GM10266 (cell line): ENCODE measurements around the gene GNAI1.

ENCODE experiments used
- DNase-seq: peaks from one replicate; pipeline ENCODE4 v3.0.0; 2012; ENCODE audit errors: extremely low spot score
- TF ChIP-seq, protein P1 (sequence below): IDR thresholded peaks from 2 replicates; pipeline ENCODE4 v1.5.1; 2012; ENCODE audit warnings: mild to moderate bottlenecking, low read depth; ENCODE audit not compliant: control insufficient read depth, insufficient read depth; ENCODE audit errors: missing control alignments

Gene GNAI1

DNA sequence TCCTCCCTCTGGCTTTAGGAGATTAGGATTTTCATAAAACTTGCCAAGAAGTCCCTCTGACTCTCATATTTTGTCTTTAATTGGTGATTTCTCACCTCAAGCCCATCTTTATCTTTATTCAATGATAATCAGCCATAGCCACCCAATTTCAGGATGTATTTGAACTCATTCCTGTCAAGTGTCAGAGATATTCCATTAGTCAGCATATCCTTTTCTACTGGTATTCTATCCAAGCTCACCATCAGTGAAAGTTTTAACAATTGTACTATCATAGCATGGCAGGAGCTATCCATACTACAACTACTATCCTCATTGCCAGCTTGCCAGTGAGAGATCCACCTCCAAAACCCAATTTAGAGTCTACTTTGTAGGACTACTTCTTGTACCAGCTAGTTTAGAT is 114.6 kb downstream of the GNAI1 start:
- TF ChIP-seq, protein P1, sequence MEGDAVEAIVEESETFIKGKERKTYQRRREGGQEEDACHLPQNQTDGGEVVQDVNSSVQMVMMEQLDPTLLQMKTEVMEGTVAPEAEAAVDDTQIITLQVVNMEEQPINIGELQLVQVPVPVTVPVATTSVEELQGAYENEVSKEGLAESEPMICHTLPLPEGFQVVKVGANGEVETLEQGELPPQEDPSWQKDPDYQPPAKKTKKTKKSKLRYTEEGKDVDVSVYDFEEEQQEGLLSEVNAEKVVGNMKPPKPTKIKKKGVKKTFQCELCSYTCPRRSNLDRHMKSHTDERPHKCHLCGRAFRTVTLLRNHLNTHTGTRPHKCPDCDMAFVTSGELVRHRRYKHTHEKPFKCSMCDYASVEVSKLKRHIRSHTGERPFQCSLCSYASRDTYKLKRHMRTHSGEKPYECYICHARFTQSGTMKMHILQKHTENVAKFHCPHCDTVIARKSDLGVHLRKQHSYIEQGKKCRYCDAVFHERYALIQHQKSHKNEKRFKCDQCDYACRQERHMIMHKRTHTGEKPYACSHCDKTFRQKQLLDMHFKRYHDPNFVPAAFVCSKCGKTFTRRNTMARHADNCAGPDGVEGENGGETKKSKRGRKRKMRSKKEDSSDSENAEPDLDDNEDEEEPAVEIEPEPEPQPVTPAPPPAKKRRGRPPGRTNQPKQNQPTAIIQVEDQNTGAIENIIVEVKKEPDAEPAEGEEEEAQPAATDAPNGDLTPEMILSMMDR = no peak
- DNase-seq = no peak

DNA sequence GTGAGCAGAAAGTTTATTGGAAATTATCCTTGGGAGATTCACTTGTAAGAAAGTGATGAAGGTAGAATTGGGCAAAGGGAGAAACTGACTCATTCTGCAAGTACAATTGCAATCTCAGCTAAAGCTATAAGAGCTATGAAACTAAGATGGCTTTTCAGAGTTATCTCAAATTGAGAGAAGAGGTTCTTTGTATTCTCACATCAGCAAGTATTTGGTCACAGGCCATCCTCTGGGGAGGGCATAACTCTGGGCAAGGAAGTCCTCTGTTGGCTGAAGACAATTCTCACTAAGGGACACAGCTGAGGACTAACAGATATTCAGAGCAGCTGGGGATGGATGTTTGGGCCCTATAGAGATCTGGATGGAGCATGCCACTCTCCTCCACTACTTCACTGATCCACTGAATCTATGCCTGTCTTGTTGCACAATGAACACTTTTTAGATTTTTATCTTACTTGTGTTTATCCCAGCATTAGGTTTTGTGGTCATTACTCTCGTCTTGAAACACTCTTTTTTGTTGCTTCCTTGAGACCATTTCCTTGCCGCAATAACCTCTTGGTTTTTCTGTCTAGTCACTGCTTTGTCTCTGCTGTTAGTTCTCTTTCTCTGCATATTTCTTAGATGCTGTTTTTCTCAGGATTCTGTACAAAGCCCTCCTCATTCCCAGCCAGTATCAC is 115.1 kb downstream of the GNAI1 start:
- TF ChIP-seq, protein P1 = no peak
- DNase-seq = no peak

DNA sequence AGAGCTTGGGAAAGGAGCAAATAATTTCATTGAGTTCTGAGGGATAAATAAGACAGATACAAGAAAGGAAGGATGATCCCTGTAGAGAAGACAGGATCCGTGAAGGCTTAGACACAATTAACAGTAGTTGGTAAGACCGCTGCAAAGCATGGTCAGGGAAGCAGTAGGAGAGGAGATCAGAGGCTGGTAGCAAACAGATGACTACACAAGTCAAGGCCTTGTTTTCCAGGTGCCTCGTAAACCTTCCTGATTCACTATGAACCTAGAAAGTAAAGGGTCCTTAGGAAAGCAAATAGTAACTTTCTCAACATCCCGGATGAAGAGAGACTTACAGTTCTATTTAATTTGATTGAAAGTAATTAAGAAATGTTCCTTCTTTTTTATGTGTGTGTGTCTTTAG is 118.6 kb downstream of the GNAI1 start:
- no peak for DNase-seq
- TF ChIP-seq, protein P1 = no peak

DNA sequence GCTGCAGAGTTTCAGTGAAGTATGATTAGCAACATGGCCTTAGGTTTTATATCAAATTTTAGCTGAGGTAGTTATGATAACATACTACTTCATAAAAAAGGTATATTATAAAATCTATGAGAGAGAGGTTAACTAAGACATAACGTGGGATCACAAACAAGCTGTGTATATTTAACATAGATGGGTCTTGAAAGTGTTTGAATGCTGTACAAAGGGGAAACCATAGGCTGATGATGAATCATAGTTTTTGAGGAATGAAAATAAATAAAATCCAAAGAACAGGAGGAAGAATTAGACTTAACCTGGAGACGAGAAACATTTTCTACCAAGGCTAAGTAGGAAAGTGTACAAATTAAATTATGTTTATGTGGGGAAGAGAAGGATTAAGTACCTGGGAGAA is 119.0 kb downstream of the GNAI1 start:
- TF ChIP-seq, protein P1 = no peak
- DNase-seq = no peak

DNA sequence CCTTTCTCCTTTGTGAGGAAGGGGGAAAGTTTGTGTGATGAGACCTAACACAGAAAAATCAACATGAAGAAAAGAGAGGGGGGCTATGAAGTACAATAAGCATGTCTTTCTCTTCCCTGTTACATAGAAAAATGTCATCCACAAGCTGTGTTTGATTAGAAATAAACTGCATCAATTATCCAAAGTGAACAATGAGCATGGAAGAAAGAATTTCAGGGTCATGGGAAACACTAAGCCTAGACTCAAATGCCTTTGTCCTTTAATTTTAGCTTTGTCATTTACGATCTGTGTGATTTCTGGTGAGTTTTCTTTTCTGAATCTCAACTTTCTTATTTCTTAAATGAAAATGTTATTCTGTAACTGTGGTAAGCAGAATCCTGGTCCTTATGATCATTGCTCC is 121.0 kb downstream of the GNAI1 start:
- no peak for DNase-seq
- TF ChIP-seq, protein P1 = no peak

DNA sequence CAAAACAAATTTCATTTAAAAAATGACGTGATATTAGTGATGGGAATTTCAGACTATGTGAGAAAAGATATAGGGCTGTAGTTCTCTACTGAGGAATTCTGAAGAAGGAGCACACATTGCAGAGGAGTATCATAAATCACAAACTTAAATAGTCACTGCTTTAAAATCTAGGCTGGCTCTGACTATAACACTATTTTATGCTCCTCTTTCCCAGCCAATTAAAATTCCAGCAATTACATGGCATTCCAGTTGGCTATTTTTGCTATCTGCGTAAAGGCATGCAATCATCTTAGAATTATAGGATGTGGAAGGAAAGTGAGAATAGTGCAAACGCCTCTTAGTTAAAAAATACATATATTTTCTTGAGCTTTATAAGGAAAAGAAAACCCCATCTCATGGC is 123.1 kb downstream of the GNAI1 start:
- no peak for DNase-seq
- TF ChIP-seq, protein P1 = no peak

DNA sequence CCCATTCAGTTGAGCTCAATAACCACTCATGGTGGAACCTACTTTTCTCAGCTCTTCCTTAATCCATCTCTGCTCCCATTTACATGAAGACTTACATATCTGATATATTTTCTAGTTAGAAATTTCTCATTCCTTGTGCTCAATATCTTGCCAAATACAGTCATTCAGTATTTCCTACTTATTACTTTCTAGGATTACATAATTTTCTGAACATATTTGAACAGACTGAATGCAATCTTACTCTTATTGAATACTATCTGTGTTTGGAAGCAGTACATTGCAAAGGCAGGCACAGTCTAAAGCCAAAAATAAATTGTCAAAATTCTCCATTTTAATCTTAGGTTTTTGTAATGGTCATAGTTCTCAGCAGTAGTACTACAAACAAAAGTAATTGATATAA is 126.0 kb downstream of the GNAI1 start:
- no peak for DNase-seq
- TF ChIP-seq, protein P1 = no peak
